ENCODE measurements around the gene ANGPTL7.

DNA sequence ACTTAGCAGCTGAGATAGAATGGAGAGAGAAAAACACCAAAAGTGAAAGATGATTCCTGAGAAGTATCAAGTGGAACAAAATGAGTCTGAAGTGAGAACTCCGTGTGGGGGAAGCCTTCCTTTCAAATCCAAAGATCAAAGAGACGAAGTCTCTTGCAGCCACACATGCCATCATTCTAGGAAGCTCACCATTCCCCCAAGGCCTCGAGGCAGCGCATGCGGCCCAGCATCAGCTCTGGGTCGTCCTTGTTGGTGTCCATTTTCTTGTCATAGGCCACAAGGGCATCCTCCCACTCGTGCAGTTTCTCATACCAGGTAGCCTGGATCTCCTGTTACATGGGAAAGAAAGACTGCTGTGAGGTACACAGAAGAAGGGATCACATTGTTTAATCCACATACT, 32.2 kb upstream of the ANGPTL7 start:
- TF ChIP-seq CTCF (IDR thresholded peaks at IDR 0.05; ENCODE audit: insufficient read depth, low read length) (no peak), POLR2AphosphoS5 (IDR thresholded peaks at IDR 0.05; ENCODE audit: low read depth) (no peak), GABPA (IDR thresholded peaks at IDR 0.05; ENCODE audit: low read depth) (no peak)
- TF ChIP-seq, protein P1, sequence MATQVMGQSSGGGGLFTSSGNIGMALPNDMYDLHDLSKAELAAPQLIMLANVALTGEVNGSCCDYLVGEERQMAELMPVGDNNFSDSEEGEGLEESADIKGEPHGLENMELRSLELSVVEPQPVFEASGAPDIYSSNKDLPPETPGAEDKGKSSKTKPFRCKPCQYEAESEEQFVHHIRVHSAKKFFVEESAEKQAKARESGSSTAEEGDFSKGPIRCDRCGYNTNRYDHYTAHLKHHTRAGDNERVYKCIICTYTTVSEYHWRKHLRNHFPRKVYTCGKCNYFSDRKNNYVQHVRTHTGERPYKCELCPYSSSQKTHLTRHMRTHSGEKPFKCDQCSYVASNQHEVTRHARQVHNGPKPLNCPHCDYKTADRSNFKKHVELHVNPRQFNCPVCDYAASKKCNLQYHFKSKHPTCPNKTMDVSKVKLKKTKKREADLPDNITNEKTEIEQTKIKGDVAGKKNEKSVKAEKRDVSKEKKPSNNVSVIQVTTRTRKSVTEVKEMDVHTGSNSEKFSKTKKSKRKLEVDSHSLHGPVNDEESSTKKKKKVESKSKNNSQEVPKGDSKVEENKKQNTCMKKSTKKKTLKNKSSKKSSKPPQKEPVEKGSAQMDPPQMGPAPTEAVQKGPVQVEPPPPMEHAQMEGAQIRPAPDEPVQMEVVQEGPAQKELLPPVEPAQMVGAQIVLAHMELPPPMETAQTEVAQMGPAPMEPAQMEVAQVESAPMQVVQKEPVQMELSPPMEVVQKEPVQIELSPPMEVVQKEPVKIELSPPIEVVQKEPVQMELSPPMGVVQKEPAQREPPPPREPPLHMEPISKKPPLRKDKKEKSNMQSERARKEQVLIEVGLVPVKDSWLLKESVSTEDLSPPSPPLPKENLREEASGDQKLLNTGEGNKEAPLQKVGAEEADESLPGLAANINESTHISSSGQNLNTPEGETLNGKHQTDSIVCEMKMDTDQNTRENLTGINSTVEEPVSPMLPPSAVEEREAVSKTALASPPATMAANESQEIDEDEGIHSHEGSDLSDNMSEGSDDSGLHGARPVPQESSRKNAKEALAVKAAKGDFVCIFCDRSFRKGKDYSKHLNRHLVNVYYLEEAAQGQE (IDR thresholded peaks at IDR 0.05; ENCODE audit: insufficient replicate concordance, low read depth), result no peak

Data from HL-60 (cell line).